ENCODE results near the gene CASS4. TPM values are rescaled to one million over a fixed set of nuclear protein-coding genes. Genes with fewer than 3 reads are reported as not detected.

CASS4 gene
- polyA plus RNA-seq, 1 donor from 2014 or later, result 0.56 TPM

GRCh38 chr20:56363491-56363890 lies 48.6 kb upstream of the CASS4 start:
- Histone ChIP-seq H3K79me2 (replicated peaks; ENCODE audit: insufficient read depth, low read length) (no peaks in the 10 kb centered on the region), H3K27me3 (ENCODE audit: insufficient read depth, low read depth, low read length) (no peaks in the 10 kb centered on the region), H3K9ac (ENCODE audit: low read length) (no peak overlapping the region), H3K4me2 (ENCODE audit: low read length) (no peak overlapping the region), H3K27ac (ENCODE audit: low read length) (no peak overlapping the region), H2AFZ (ENCODE audit: low read depth, low read length) (no peak overlapping the region), H3K36me3 (ENCODE audit: insufficient read depth, low read length) (no peaks in the 10 kb centered on the region), H3K9me3 (ENCODE audit: low read length) (no peaks in the 10 kb centered on the region), H3K4me3 (ENCODE audit: low read length) (no peak overlapping the region), H4K20me1 (ENCODE audit: insufficient read depth) (no peaks in the 10 kb centered on the region), H3F3A (ENCODE audit: insufficient read depth, low read length, poor library complexity, severe bottlenecking) (no peaks in the 10 kb centered on the region), H3K9me2 (ENCODE audit: insufficient read depth, low read length) (no peaks in the 10 kb centered on the region)
- TF ChIP-seq SMC3 (conservative IDR thresholded peaks at IDR 0.05; ENCODE audit: poor library complexity), result no peak
- TF ChIP-seq POLR2AphosphoS5 (IDR thresholded peaks at IDR 0.05), result no peak
- no peak for TF ChIP-seq MXI1 (conservative IDR thresholded peaks at IDR 0.05; ENCODE audit: poor library complexity, severe bottlenecking)
- no peak for TF ChIP-seq EZH2 (IDR thresholded peaks at IDR 0.05; ENCODE audit: borderline replicate concordance, insufficient read depth, low read length, poor library complexity, severe bottlenecking)
- TF ChIP-seq RAD21 (conservative IDR thresholded peaks at IDR 0.05), result no peak
- TF ChIP-seq CTCF (IDR thresholded peaks at IDR 0.05; ENCODE audit: poor library complexity, severe bottlenecking), result no peak
- TF ChIP-seq EP300 (conservative IDR thresholded peaks at IDR 0.05; ENCODE audit: poor library complexity, severe bottlenecking), result no peak
- TF ChIP-seq TAF1 (IDR thresholded peaks at IDR 0.05; ENCODE audit: low read depth), result no peak
- TF ChIP-seq REST (IDR thresholded peaks at IDR 0.05; ENCODE audit: borderline replicate concordance), result no peak

- no peaks in the 10 kb centered on the region for H3K9me3 ChIP-seq (ENCODE audit: low read length)
- no peak overlapping the region for H3K4me3 ChIP-seq (ENCODE audit: low read length)
- no peak overlapping the region for H3K9ac ChIP-seq (ENCODE audit: low read length)
- H3F3A ChIP-seq (ENCODE audit: insufficient read depth, low read length, poor library complexity, severe bottlenecking), result no peaks in the 10 kb centered on the region
- no peaks in the 10 kb centered on the region for H4K20me1 ChIP-seq (ENCODE audit: insufficient read depth)
- H3K27ac ChIP-seq (ENCODE audit: low read length), result no peak overlapping the region
- H3K79me2 ChIP-seq (replicated peaks; ENCODE audit: insufficient read depth, low read length), result no peaks in the 10 kb centered on the region
- H3K27me3 ChIP-seq (ENCODE audit: insufficient read depth, low read depth, low read length), result no peaks in the 10 kb centered on the region
- H3K9me2 ChIP-seq (ENCODE audit: insufficient read depth, low read length), result no peaks in the 10 kb centered on the region
- H3K4me2 ChIP-seq (ENCODE audit: low read length), result no peak overlapping the region
- H3K36me3 ChIP-seq (ENCODE audit: insufficient read depth, low read length), result no peaks in the 10 kb centered on the region
- no peak overlapping the region for H2AFZ ChIP-seq (ENCODE audit: low read depth, low read length)
- TF ChIP-seq RAD21 (conservative IDR thresholded peaks at IDR 0.05) (no peak), TAF1 (IDR thresholded peaks at IDR 0.05; ENCODE audit: low read depth) (no peak)
Measured at GRCh38 chr20:56368351-56369134, 43.5 kb upstream of the CASS4 start.

All from neural cell (in vitro differentiated cells).